ENCODE results near the gene TFF2. TPM values are rescaled to one million over a fixed set of nuclear protein-coding genes. Genes with fewer than 3 reads are reported as not detected.

TFF2 gene
- total RNA-seq, 3 donors from 2014 or later (not counting 1 experiment from before 2014, with no cell fraction given): not detected

DNA sequence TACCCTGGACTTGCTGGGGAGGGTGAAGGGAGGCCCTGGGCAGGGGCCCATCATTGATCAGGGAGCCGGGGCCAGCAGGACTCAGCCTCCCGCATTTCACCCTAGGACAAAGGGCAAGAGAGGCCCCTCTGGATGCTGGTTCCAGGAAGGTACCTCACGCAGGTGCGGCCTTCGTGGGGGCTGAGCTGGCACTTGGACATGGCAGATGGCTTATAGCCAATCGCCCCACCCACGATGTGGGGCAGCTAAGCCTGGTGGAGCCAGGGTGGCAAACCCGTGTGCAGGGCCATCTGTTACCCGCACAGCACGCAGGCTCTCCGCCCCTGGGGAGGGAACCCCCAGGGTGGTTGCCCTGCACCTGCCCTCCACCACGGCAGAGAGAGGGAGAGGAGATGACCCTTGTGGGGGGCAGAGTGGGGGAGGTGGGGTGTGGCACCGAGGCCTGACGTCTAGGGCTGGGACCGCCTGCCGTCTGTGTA is 38.1 kb downstream of the TFF2 start:
- WGBS (ENCODE audit: insufficient coverage): 84% methylated on average over 16 of the region's 16 CpGs

DNA sequence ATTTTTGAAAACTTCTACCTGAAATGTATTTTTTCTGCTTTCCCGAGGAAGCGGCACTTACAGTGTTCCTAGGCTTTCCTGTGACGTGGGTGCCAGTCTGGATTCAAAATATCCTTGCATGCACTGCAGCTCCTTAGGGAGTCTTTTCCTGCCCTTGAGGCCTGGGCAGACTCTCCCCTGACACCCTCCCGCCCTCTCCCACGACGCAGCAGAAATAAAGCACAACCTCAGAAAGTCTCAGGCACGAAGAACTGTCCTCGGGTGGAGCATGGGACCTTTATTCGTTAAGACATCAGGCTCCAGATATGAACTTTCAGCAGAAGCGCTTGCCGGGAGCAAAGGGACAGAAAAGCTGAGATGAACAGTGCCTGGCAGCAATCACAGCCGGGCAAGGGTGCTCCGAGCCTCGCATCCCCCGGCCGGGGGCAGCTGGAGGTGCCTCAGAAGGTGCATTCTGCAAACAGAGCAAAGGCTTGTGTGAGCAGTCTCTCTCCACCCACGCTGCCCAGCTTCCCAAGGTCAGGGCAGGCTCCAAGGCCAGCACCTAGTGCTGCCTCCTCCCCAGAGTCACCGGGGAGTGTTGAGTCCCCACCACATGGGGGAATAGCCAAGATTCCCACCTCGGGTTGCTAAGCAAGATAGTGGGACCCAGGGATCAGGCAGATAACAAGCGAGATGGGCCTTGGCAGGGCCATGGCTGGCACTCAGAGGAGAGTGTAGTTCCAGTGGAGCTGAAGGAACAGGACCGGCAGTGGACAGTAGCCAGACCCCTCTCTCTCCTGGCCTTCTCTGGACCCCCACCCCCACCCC is 38.8 kb downstream of the TFF2 start:
- Histone ChIP-seq H3K27me3 (ENCODE audit: control insufficient read depth, insufficient read depth, low read length) (peaks cover 4% of the 10 kb centered on the region), H3K36me3 (ENCODE audit: control insufficient read depth, insufficient read depth, low read length) (no peaks in the 10 kb centered on the region), H3K27ac (ENCODE audit: low read length) (no peak overlapping the region), H3K9me3 (ENCODE audit: control insufficient read depth, insufficient read depth, low read length) (no peaks in the 10 kb centered on the region), H3K4me3 (ENCODE audit: low read length) (no peak overlapping the region), H3K4me1 (ENCODE audit: control insufficient read depth, insufficient read depth, low read length) (peaks cover 8% of the 10 kb centered on the region)
- Mint-ChIP-seq H3K27ac (no peak overlapping the region), H3K4me1 (no peaks in the 10 kb centered on the region), H3K36me3 (no peaks in the 10 kb centered on the region), H3K27me3 (ENCODE audit: low read depth in 2 of 2) (peaks cover 5 to 8% of the 10 kb centered on the region in 2 donors), H3K4me3 (no peak overlapping the region), H3K9me3 (no peaks in the 10 kb centered on the region)
- DNase-seq (no peak), ATAC-seq (no peak)
- intact Hi-C loops (cut with micrococcal nuclease): no loop called here
- no peak for TF ChIP-seq CTCF (IDR thresholded peaks at IDR 0.05)
- 92% methylated on average over 20 of the region's 21 CpGs for WGBS (ENCODE audit: insufficient coverage)

More for the DNA sequence above, 38.1 kb downstream of the TFF2 start:
- intact Hi-C loops (cut with micrococcal nuclease): no loop called here
- Histone ChIP-seq H3K36me3 (ENCODE audit: control insufficient read depth, insufficient read depth, low read length) (no peaks in the 10 kb centered on the region), H3K9me3 (ENCODE audit: control insufficient read depth, insufficient read depth, low read length) (no peaks in the 10 kb centered on the region), H3K4me3 (ENCODE audit: low read length) (no peak overlapping the region), H3K27ac (ENCODE audit: low read length) (no peak overlapping the region), H3K27me3 (ENCODE audit: control insufficient read depth, insufficient read depth, low read length) (peaks cover 4% of the 10 kb centered on the region), H3K4me1 (ENCODE audit: control insufficient read depth, insufficient read depth, low read length) (peaks cover 8% of the 10 kb centered on the region)
- H3K9me3 Mint-ChIP-seq: no peaks in the 10 kb centered on the region
- no peaks in the 10 kb centered on the region for H3K36me3 Mint-ChIP-seq
- no peak overlapping the region for H3K27ac Mint-ChIP-seq
- H3K4me1 Mint-ChIP-seq: no peaks in the 10 kb centered on the region
- TF ChIP-seq CTCF (IDR thresholded peaks at IDR 0.05): no peak
- ATAC-seq (no peak), DNase-seq (no peak)
- H3K27me3 Mint-ChIP-seq (ENCODE audit: low read depth in 2 of 2): peaks cover 0 to 8% of the 10 kb centered on the region in 2 donors
- H3K4me3 Mint-ChIP-seq: no peak overlapping the region

GRCh38 chr21:42311160-42311559 is 39.6 kb downstream of the TFF2 start:
- Mint-ChIP-seq H3K36me3 (no peaks in the 10 kb centered on the region), H3K4me3 (no peak overlapping the region), H3K9me3 (no peaks in the 10 kb centered on the region), H3K27ac (no peak overlapping the region), H3K4me1 (no peaks in the 10 kb centered on the region), H3K27me3 (ENCODE audit: low read depth in 2 of 2) (peaks cover 14% of the 10 kb centered on the region in 2 donors)
- intact Hi-C loops (cut with micrococcal nuclease): no loop called here
- Histone ChIP-seq H3K36me3 (ENCODE audit: control insufficient read depth, insufficient read depth, low read length) (no peaks in the 10 kb centered on the region), H3K27ac (ENCODE audit: low read length) (no peak overlapping the region), H3K4me1 (ENCODE audit: control insufficient read depth, insufficient read depth, low read length) (peaks cover 13% of the 10 kb centered on the region), H3K27me3 (ENCODE audit: control insufficient read depth, insufficient read depth, low read length) (peaks cover 4% of the 10 kb centered on the region), H3K4me3 (ENCODE audit: low read length) (no peak overlapping the region), H3K9me3 (ENCODE audit: control insufficient read depth, insufficient read depth, low read length) (no peaks in the 10 kb centered on the region)
- no peak for TF ChIP-seq CTCF (IDR thresholded peaks at IDR 0.05)
- DNase-seq (no peak), ATAC-seq (no peak)
- WGBS (ENCODE audit: insufficient coverage): 97% methylated on average over 14 of the region's 14 CpGs

Measured in natural killer cell (primary cell).